GM18867 (cell line): ENCODE data around the gene SLC45A2.

ENCODE experiments used
- ATAC-seq: cut with Tn5 transposase; IDR thresholded peaks from one replicate; pipeline ENCODE4 v1.9.1; 2021; ENCODE audit warnings: mild to moderate bottlenecking, moderate library complexity; ENCODE audit not compliant: unreplicated experiment

The SLC45A2 gene

GRCh38 chr5:34007621-34008600, 23.4 kb upstream of the SLC45A2 start, which contains the start of gene AMACR:
TSS of gene AMACR (minus strand) at chr5:34008050. CDS start at chr5:34008019, 31 bp downstream.
- peak; percentile 95 for ATAC-seq

- ATAC-seq, result no peak
These were observed 22.7 kb upstream of the SLC45A2 start for GRCh38 chr5:34007201-34007620.

- no peak for ATAC-seq
These were observed 21.2 kb upstream of the SLC45A2 start for GRCh38 chr5:34005681-34006080.

GRCh38 chr5:34005211-34005610, 20.7 kb upstream of the SLC45A2 start:
- ATAC-seq, result no peak

DNA sequence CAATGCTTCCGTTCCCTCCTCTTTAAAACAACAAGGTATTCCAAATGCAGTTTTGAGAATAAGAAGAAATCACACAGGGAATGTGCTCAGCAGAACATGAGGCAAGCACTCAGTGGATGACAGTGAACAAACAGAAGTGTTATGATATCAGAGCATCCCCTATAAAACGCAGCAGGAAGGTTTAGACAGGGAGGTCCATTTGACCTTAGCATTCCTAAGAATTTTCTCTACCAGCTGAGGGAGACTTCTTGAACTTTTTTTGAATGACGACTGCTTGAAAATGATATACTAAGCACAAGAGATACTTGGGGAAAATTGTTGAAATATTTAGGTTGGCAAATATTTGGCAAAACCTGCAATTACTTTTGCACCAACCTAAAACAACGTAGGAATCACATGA, 19.4 kb upstream of the SLC45A2 start:
- no peak for ATAC-seq

GRCh38 chr5:34002629-34003328, 18.3 kb upstream of the SLC45A2 start:
- ATAC-seq, result no peak

DNA sequence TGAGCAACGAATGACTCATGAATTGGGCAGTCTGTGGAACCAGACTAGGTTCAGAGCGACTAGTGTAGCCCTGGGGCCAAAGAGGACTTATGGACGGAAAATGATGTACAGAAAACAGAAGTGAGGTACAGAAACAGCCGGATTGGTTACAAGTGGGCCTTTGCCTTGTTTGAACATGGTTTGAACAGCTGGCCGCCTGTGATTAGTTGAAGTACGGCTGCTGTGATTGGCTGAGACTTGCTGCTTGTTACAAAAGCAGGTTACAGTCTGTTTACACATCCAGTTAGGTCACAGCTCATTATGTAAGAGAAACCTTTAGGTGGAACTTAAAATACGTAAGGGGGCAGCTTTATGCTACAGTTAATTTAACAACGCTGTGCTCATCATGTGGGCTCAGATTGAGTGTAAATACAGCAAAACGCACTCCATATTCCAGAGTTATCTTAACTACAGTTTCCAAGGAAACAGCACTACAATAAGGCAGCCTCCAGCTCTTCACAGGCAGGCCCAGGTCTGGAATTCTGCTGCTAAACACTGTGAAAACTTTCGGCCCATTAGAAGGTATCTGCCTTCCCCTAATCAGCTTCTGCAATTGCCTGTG, 16.8 kb upstream of the SLC45A2 start:
- no peak for ATAC-seq

GRCh38 chr5:33999978-34000377, 15.5 kb upstream of the SLC45A2 start:
- ATAC-seq, result no peak

GRCh38 chr5:33997331-33997983, 13.0 kb upstream of the SLC45A2 start:
- peak; percentile 72 for ATAC-seq

DNA sequence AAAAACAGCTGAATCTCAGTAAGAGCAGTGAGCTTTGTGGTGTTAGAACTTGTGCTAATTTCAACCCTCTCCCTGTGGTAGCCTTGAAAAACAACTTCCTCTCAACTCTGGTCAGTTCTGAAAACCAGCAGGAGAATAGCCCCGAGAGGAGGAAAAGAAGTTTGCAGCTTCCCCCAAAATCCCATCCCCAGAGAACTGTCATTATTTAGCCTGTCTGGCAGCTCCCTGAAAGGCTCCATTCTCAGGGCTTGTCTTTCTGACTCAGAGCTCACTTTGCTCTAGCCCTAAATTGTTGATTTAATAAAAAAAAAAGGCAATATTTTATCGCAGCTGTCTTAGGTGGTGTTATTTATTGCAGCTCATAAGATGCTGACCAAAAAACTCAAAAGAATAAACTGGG, 11.4 kb upstream of the SLC45A2 start:
- no peak for ATAC-seq

DNA sequence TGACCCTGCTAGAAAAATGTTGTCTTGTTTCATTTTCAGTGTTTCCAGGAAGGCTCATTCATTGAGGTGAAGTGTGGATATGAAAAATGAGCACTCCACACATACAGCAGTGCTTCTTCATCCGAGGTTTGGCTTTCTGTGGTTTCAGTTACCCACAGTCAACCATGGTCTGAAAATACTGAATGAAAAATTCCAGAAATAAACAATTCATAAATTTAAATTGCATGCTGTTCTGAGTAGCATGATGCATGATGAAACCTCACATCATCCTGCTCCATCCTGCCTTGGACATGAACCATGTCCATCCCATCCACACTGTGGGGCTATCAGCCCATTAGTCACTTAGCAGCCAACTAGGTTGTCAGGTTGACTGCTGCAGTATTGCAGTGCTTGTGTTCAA, 10.4 kb upstream of the SLC45A2 start:
- ATAC-seq, result no peak

DNA sequence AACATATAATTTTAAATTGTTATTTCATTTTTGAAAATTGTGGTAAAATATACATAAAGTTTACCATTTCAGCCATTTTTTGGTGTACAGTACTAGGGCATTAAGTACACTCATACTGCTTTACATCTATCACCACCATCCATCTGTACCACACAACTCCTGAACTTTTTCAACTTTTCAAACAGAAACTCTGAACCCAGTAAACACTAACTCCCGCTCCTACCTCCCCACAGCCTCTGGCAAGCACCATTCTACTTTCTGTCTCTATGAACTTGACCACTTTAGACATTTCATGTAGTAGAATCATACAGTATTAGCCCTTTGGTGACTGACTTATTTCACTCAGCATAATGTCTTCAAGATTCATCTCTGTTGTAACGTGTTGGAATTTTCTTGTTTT, 8.4 kb upstream of the SLC45A2 start:
- no peak for ATAC-seq

- no peak for ATAC-seq
These were observed 954 bp upstream of the SLC45A2 start for GRCh38 chr5:33985447-33985846.

GRCh38 chr5:33984178-33984577, 315 bp downstream of the SLC45A2 start:
- no peak for ATAC-seq

DNA sequence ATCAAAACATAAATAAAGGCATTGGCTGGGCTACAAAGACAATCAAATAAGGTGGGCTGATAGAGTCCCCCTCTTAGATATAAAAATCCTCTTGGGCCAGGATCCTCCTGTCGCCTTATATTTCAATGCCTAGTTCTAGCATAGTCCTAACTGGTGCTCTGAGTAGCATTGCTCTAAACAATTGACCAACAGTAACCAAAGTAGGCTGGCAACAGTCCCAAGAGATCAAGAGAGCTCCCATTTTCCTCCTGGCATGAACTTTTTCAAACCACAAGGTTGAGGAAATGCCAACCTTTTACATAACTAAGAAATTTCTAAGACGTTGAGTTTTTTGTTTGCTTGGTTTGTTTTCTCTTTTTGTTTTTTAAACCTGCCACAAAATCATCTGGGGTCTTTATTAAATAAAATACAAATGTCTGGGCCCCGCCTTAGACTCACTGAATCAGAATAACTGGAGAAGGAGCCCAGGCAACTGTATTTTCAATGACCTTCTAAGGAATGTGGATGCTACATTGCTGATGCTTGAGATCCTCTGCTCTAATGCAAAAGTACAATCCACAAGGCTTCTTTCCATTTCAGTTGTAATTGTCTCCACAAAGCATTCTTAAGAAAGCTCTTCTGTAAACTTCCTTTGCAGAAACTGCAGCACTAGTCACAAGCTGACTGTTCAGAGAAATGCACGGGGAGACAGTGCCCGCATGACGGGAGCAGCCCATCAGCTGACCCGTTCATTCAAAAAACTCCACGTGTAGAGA, 2.9 kb downstream of the SLC45A2 start:
- ATAC-seq, result no peak

DNA sequence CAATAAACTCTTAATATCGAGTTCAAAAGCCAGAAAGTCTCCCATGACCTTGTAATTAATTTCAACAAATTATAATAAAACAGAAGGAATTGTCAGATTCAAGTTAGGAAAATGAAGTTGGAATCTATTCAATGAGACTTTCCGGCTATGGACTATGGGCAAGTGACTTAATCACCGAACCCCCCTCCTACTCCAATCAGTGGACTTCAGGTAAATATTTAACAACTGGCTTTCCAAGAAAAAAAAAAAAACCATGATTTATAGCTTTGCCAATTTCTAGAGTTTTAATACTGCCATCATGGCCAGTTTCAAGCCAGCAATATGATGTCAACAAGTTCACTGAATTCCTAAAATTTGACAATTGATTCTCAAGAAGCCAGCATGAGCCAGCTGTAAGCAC, 4.5 kb downstream of the SLC45A2 start:
- ATAC-seq, result no peak

GRCh38 chr5:33978306-33978705, 6.2 kb downstream of the SLC45A2 start:
- ATAC-seq, result no peak

DNA sequence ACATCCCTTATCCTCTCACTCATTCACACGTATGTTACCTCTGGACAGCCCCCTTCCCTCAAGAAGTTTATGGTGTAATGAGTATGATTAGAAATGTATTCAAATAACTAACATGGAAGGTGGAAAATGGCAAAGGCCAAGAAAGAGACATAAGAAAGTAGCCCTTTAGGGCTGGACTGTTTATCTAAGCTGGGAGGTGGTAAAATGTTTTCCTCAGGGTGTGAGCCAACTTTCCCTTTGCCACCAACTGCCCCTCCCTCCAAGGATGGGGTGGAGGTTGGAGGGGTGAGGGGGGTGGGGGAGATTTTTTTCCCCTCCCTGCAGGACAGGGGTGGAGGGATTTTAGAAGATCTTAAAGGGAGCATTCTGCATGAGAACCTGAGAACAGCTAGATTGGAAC, 8.2 kb downstream of the SLC45A2 start:
- ATAC-seq, result no peak

- ATAC-seq, result no peak
These were observed 8.6 kb downstream of the SLC45A2 start for GRCh38 chr5:33975852-33976251.

- ATAC-seq, result peak; percentile 75
These were observed 11.2 kb downstream of the SLC45A2 start for GRCh38 chr5:33973271-33973670.
